UCSD-AML1 (cell line): Measurements from ENCODE around the gene ATG101.

Source experiments
- DNase-seq: peaks from one replicate; lab custom pipeline; 2025; ENCODE audit not compliant: unreplicated experiment; lab: John Stamatoyannopoulos, UW

Gene ATG101, protein sequence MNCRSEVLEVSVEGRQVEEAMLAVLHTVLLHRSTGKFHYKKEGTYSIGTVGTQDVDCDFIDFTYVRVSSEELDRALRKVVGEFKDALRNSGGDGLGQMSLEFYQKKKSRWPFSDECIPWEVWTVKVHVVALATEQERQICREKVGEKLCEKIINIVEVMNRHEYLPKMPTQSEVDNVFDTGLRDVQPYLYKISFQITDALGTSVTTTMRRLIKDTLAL

DNA sequence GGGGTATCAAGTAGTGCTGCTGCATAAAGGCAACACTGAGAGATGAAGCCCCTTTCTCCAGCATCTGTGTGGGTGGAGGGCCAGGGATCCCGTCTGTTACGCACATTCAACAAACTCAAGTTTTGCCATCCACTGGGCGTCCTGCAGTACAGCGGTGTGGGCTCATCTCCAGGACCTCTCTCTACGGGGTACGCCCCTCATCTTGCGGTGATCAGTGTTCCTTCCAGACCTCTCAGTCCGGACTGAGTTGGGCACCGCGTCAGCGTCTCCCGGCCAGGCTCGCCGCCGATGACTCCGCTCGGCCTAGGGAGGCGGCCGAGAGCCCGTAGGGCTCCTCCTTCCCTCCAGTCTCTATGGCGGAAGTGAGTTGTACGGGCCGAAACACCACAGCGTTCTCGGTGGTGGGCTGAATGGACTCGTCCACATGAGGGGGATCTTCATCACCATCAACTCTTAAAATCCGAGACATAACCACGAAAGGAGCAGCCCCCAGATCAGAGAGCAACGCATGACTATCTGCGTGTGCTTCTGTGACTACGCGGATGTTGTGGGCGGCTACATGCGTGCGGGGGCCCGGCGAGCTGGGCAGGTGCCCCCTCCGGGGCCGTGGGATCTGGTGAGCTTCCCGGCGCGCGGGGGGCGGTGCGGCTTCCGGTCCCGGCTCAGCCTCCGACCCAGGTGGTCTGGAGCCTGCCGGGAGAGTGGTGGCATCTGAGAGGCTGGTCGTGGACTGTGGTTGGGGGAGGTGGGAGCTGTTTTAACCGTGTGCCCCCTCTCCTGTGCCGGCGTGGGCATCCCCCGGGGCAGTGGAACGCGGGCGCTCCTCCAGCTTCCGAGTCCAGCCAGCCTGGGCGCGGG is at the start of gene ATG101:
TSS of gene ATG101 (plus strand) at position 652 of the 858 bp plus-strand sequence. CDS start 3,673 bp downstream, outside the sequence.
- peak; percentile 91 for DNase-seq

DNA sequence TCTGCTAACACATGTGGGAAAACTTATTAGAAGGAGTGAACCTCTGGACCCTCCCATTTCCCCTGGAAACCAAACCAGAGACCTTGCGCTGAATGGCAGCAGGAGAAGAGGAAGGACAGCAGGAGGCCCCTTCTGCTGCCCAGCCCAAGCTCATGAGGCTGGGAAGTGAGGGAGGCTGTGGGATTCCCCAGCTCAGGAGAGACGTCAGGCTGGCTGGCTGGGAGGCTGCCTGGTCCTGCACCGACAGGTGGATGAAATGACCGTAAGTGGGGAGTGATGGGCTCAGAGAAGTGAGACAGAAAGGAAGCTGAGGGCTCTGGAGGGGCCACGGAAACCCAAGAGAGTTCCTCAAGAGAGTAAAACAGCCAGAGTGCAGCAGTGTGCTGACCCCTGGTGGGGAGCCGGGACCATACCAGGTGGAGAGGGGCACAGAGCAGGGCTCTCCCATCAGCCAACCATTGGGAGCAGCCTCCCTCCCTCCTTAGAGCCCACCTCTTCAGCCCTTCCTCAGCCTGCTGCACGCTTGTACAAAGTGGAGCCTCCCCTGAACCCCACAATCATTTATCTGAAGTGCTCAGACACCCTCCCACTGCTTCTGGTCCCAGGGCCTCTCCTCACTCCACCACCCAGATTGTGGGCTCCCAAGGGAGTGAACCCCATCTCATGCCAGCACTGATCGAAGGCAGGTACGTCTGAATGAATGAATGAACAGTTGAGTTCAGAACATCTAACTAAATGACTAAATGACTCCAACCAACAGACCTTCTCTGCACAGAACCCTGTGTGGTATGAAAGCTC is 49.0 kb upstream of the ATG101 start:
- peak; percentile 80 for DNase-seq

DNA sequence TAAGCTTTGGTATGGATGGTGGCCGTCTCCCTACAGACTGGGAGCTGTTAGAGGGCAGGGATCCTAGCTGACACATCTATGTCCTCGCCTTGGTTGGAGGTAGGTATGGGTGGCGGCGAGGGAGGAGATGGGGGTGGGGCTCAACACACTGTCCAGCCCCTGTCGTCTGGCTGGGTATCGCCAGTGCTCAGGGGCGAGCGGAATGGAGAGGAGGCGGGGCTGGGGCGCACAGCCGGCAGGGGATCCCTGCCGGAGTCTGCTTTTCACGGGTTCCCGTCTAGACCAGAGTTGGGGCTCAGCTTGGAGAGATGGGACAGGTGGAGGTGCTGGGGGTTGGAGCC is 47.0 kb upstream of the ATG101 start:
- peak; percentile 74 for DNase-seq

DNA sequence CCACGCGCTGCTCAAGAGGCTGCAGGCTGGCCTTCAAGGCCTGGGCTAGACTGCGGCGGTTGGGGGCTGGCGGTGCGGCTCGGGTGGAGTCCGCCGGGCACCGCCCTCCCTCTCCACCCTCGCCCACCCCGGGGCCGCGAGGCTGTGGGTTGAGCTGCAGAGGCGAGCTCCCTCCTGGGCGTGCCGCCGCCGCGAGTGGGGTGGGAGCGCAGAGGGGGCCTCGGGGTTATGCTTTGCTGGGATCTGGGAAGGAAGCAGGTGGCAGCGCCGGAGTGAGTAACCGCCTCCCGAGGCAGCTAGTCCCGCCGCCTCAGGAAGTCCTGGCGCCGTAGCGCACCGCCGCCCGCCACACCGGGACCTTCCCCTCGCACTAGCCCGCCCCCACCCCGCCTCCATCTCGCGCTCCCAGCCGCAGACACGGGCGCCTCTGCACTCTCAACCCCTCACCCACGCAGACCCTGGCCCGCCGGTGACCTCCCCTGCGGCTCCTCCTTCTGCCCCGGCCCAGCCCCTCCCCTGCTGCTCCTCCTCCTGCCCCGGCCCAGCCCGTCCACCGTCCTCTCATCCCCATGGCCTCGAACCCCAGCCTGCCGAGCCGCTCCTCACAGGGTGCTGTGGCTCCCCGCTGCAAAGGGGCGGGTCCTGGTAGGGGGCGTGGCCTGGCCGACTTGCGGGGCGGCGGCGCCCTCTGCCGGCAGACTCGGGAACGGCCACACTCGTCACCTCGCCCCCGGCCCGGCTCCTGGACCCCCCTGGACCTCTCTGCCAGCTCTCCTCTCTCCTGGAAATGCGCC is 46.4 kb upstream of the ATG101 start:
- peak; percentile 92 for DNase-seq

DNA sequence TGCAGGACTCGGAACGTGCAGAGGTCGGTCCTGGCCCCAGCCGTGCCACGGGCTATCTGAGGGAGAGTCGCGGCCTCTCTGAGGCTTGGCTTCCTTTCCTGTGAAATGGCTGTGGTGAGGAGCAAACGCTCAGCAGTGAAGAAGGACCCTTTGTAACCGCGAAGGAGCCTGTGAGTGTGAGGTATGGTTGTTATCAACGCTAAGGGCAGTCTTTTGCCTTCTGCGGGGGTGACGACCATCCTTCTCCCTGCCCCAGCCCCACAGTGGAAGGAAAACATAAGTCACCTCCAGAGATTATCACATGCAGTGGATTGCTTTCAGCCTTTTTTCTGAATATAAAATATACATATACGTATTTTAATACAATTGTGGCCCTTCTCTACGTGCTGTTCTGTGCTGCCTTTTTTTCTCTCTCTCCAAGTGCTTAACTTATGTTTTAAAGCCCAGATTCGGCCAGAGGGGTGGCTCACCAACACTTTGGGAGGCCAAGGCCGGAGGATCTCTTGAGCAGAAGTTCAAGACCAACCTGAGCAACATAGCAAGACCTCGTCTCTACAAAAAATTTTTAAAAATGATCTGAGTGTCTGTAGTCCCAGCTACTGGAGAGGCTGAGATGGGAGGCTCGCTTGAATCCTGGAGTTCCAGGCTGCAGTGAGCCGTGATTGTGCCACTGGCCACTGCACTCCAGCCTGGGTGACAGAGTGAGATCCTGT is 45.6 kb upstream of the ATG101 start:
- no peak for DNase-seq

DNA sequence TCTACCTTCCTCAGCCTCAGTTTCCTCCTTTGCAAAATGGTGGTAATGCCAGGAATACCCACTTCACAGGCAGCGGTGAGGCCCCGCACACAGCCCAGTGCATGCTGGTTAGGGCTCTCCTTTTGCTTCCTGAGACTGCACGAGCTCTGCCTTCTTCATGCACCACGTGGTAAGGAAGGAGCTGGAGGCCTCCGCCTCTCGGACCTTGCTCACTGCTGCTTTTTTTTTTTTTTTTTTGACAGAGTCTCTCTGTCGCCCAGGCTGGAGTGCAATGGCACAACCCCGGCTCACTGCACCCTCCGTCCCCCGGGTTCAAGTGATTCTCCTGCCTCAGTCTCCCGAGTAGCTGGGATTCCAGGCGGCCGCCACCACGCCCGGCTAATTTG is 44.9 kb upstream of the ATG101 start:
- peak; percentile 77 for DNase-seq

DNA sequence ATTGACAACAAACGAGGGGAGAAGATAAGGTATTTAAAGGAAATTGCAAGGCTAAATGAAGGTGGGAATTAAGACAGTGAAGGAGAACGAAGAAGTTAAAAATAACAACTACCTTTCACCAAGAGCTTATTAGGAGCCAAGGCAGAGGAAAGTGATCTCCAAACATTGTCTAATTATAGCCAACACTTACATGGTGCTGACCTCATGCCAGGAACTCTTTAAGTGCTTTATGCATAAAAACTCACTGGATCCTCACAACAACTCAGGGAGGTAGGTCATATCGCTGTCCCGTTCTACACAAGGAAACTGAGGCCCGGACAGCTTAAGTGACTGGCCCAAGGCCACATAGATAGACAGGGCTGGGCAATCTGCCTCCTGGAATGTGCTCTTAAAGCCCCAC is 43.5 kb upstream of the ATG101 start:
- DNase-seq = no peak

DNA sequence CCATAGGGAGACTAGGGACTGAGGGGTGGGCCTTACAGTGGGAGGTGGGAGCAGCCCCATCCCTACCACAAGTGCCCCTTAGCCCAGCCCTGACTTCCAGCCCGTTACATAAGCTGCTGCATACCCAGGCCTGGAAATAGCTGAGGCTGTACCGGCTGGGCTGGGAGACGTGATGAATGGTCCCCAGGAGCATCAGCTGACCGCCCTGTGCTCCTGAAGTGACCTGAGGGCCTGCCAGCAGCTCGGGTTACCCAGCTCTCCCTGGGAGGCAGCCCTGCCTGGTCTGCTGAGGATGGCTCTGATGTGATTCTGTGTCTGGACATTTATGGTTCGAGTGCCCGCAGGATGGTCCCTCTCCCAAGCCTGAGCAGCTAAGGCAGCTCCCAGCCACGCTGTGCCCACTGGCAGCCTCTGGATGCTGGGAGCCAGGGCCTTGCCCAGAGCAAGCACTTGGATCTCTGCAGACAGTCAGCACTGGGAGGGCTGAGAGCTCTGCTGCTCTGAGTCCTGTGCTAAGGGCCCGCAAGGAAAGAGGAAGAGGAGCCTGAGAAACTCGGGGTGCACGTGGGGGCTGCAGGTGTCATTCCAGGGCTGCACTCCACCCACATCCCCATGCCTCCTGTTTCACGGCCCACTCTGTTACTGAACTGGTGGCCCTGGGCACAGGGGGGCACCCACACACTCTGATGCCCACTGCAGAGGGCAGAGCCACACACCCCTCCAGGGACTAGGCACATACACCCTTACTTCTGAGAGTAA is 42.5 kb upstream of the ATG101 start:
- no peak for DNase-seq

DNA sequence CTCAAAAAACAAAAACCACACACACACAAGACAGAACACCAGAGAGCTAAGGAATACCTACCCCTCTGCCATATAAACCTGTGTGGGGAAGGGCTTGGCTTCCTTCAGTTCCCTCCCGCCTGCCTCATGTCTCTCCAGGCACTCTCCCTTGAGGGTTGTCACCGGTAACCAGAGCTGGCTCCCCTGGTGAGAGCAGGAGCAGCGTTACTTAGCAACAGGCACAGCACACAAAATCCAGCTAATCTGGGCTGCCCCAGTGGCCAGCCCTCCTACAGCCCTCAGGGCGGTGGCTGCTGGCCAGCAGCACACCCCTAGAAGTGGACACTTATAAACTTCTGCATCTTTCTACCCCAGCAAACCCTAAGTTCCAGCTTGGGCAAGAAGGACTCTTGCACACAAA is 40.1 kb upstream of the ATG101 start:
- no peak for DNase-seq

DNA sequence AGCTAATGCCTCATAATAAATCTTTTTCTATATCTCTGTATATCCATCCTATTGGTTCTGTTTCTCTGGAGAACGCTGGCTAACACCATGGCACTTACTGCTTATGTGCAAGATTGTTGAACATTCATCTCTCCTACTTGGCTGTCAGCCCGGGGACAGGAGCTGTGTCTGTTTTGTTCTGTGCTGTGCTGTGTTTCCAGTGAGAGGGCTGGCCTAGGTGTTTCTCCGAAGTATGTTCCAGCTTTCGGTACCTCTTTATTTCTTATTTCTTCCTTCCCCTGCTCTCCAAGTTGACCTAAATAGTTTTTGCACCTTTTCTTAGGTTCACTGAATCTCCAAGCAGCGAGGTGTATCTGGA is 37.4 kb upstream of the ATG101 start:
- DNase-seq = no peak

DNA sequence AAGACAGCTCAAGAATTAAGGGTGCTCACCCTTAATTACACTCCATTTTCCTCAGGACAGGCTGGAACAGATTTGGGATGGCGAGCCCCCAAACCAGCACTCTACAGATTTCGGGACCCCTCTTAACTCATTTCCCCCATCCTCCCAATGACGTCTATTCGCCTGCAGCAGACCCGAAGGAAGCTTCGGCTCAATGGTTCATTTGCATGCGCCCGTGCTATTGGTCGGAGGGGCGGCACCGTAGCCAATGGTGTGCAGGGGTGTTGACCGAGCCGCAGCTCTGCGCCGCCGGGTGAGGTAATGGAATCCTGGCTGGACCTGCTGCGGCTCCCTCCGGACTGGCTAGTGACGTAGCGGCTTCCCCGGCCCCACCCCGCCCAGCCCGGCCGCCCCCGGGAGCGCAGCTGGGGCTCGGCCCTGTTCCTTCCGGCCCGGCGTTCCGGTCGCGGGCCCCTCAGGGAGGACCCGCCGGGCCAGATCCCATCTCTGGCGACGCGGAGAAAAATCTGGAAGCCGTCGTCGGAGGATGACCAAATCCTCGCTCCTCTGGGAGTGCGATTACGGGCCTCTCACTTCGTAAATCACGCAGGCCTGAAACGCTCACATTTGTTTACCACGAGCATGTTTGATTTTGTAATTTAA is 36.9 kb upstream of the ATG101 start:
- peak; percentile 93 for DNase-seq

DNA sequence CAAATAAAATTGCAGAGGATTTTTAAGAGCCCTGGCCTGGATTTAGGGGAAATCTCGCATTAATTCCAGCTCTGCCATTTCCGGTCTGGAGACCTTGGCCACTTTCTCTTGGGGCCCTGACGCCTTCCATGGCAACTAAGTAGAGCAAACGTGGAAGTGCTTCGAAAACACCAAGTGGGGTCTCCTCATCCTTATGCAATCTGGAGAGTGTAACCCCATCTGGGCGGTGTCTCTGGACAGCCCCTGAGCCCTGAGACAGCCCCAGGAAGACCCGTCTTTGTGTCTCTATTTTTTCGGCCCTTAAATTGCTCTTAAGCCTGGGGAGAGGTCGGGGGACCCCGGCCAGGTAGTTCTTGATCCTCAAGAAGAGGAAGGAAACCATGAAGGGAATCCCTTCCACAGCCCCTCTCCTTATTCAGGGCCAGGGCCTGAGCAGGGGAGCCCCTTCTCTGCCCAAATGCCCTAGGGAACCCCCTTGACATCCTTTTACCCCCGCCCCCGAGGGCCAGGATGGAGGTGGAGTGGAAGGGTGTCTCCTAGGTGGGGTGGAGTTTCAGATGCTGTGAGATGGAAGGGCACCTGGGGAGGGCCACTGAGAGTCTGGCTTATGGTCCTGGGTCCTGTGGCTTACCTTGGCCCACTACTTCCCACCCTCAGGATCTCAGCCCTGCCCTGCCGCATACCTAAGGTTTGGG is 36.2 kb upstream of the ATG101 start:
- DNase-seq = no peak

DNA sequence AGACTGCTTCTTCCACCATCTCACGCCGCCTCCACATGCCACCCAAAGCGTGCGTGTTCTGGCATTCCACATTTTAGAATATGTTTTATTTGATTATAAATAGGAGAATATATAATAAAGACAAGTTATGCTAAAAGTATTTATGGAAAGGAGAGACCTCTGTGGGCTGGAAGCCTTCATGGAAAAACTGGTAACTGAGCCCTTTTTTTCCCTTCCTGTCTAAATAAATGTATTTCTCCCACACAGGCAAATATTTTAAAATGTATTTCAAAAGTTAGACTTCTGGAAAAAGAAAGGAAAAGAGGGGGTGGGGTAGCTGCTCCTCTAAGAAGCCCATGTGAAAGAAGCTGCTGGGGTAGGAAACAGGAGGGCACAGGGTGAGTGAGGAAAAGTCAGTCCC is 34.6 kb upstream of the ATG101 start:
- DNase-seq = no peak

DNA sequence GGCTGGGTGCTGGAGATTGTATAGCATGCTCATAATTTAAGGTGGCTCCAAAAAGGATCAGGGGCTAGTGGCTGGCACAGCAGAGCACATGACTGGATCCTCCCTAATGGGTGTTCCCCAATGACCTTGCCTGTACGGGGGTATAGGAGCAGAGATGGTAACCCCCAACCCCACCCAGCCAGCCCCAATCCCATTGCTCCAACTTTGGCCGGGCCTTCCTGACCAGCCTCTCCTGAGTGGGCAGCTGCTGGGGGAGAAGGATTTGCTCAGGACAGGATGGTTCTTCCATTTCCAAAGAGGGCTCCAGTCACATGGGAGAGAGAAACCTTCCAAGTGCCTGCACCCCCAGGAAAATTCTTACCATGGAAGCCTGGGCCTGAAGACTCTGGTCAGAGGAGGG is 33.9 kb upstream of the ATG101 start:
- no peak for DNase-seq

DNA sequence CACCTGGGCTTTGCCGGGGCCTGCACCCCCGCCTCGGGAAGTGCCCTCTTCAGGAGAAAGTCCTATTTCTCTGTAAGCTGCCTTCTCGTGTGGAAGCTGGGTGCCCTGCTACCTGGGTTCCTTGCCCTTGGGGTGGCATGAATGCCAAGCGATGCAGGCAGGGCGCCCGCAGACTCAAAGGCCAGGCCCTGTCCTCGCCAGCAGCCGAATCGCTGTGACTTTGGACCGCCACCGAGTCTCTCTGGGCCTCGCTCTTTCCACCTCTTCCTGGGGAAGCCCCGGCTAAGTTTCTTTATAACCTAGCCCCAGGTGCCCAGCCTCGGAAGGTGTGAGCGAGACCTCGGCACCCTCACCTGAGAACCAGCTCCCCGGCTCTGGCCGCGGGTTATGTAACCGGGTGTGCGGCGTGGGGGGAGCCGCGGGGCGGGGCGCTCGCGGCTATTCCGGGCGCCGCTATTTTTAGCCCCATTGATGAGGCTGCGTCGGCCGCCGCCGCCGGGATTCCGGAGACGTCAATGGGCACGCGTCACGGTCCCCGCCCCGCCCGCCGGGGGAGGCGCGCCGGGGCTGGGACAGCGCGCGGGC is 33.1 kb upstream of the ATG101 start:
- peak; percentile 67 for DNase-seq

DNA sequence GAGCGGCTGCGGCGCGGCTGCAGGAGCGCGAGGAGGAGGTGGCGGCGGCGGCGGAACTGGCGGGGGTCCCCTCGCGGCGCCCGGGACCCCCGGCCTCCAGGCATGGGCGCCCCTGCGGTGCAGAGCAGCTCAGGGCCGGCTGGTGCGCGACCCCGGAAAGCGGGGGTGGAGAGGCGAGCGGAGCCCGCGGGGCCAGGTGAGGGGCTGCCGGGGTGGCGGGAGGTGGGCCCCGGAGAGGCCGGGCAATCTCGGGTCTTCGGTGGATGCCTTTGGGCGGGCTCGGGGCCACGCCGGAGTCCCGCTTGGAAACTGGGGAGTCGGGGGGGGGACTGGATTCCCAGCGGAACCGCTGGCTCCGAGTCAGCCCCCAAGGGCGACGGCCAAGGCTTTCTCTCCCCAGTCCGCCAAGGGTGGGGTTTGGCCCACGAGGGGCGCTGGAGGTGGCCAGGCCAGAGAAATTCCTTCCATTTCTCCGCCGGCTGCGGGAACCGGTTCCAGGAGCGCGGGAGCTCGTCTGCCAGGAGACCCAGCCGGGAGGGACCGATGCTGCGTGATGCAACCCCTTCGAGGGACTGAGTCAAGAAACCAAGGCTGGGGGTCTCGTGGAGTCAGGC is 32.4 kb upstream of the ATG101 start:
- no peak for DNase-seq

DNA sequence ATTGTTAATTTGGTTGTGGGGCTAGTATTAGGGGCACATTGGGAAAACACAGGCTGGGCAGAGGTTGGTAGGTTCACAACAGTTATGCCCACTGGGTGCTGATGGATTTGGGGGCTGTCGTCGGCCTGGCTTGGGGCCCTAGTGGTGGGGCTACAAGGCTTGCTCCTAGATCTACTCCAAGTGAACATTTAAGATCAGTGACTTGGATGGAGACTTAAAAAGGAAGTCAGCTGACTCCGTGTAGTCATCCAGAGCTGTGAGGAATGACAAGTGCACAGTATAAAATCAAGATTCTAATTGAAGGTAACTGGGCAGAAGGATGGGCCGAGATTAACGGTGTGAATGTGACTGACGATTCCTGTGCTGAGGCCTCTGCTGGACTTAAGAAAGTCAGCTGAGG is 31.3 kb upstream of the ATG101 start:
- no peak for DNase-seq

DNA sequence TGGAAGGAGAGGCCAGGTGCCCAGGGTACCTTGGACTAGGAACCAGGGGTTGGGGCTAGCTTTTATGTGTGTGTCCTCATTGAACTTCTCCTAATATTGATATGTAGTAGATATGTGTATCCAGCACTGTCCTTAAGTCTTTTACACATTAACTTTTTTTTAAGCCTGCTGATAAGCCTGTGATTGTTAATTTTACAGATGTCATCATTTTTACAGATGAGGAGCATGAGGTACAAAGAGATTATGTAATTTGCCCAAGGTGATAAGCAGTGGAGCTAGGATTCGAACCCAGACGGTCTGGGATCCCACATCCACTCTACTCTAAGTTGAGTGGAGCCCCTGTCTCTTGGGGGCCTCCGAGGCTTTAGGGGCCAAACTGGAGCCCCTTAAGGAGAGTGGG is 28.7 kb upstream of the ATG101 start:
- DNase-seq = no peak
